ENCODE data around the gene PSMF1.

Gene PSMF1

DNA sequence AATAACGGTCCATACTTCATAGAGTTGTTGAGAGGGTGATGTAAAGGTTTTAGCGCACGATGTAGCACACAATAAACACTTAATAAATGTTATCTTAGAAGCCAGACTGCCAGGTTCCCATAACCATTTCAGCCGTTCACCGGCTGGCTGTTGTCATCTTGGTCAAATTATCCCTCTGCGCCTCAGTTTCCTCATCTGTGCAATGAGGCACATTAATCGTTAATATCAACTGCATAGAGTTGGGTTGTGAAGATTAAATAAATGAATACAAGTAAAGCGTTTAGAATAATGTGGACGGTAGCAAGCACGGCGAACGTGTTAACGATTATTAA is 432 bp upstream of the PSMF1 start:
- H3K4me3 ChIP-seq (ENCODE audit: low read depth, low read length, poor library complexity, severe bottlenecking) = peak overlapping the region; percentile 97
- peak overlapping the region; percentile 93 for H3K9ac ChIP-seq (ENCODE audit: low read length)
- peaks cover 66% of the 10 kb centered on the region for H3K4me1 ChIP-seq (ENCODE audit: insufficient read depth, low read length, severe bottlenecking)
- no peaks in the 10 kb centered on the region for H3K27me3 ChIP-seq (ENCODE audit: insufficient read depth, low read length)
- H3K79me2 ChIP-seq (ENCODE audit: insufficient read depth, low read length) = peaks cover 37% of the 10 kb centered on the region
- no peaks in the 10 kb centered on the region for H4K20me1 ChIP-seq (ENCODE audit: insufficient read depth, low read length)
- H3K27ac ChIP-seq (ENCODE audit: low read depth, low read length, poor library complexity, severe bottlenecking) = peak overlapping the region; percentile 18
- H3K9me2 ChIP-seq (ENCODE audit: low read depth, low read length) = no peaks in the 10 kb centered on the region
- no peaks in the 10 kb centered on the region for H3F3A ChIP-seq (ENCODE audit: insufficient read depth, low read length)
- H3K9me3 ChIP-seq (ENCODE audit: low read length) = no peaks in the 10 kb centered on the region
- peak overlapping the region; percentile 40; the same call in 1 of the 2 replicates for H2AFZ ChIP-seq (ENCODE audit: low read length)
- H3K4me2 ChIP-seq (ENCODE audit: low read length) = peak overlapping the region; percentile 96
- no peak for TF ChIP-seq EZH2 (IDR thresholded peaks at IDR 0.05; ENCODE audit: borderline replicate concordance, low read length)
- TF ChIP-seq, protein P1, sequence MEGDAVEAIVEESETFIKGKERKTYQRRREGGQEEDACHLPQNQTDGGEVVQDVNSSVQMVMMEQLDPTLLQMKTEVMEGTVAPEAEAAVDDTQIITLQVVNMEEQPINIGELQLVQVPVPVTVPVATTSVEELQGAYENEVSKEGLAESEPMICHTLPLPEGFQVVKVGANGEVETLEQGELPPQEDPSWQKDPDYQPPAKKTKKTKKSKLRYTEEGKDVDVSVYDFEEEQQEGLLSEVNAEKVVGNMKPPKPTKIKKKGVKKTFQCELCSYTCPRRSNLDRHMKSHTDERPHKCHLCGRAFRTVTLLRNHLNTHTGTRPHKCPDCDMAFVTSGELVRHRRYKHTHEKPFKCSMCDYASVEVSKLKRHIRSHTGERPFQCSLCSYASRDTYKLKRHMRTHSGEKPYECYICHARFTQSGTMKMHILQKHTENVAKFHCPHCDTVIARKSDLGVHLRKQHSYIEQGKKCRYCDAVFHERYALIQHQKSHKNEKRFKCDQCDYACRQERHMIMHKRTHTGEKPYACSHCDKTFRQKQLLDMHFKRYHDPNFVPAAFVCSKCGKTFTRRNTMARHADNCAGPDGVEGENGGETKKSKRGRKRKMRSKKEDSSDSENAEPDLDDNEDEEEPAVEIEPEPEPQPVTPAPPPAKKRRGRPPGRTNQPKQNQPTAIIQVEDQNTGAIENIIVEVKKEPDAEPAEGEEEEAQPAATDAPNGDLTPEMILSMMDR (IDR thresholded peaks at IDR 0.05; ENCODE audit: low read length) = no peak
- peaks cover 15% of the 10 kb centered on the region; the same call in 1 of the 2 replicates for H3K36me3 ChIP-seq (ENCODE audit: insufficient read depth, low read length)

- H3K9me2 ChIP-seq (ENCODE audit: low read depth, low read length) = no peaks in the 10 kb centered on the region
- peaks cover 45% of the 10 kb centered on the region for H3K79me2 ChIP-seq (ENCODE audit: insufficient read depth, low read length)
- H4K20me1 ChIP-seq (ENCODE audit: insufficient read depth, low read length) = no peaks in the 10 kb centered on the region
- H3K9me3 ChIP-seq (ENCODE audit: low read length) = no peaks in the 10 kb centered on the region
- H3K36me3 ChIP-seq (ENCODE audit: insufficient read depth, low read length) = peaks cover 26% of the 10 kb centered on the region; the same call in 1 of the 2 replicates
- H3K4me3 ChIP-seq (ENCODE audit: low read depth, low read length, poor library complexity, severe bottlenecking) = peak overlapping the region; percentile 97
- H3K27ac ChIP-seq (ENCODE audit: low read depth, low read length, poor library complexity, severe bottlenecking) = no peak overlapping the region
- peak overlapping the region; percentile 82 for H3K4me2 ChIP-seq (ENCODE audit: low read length)
- no peak overlapping the region for H2AFZ ChIP-seq (ENCODE audit: low read length)
- H3F3A ChIP-seq (ENCODE audit: insufficient read depth, low read length) = no peaks in the 10 kb centered on the region
- peaks cover 61% of the 10 kb centered on the region for H3K4me1 ChIP-seq (ENCODE audit: insufficient read depth, low read length, severe bottlenecking)
- TF ChIP-seq EZH2 (IDR thresholded peaks at IDR 0.05; ENCODE audit: borderline replicate concordance, low read length) = no peak
- TF ChIP-seq, protein P1 (IDR thresholded peaks at IDR 0.05; ENCODE audit: low read length) = no peak
- H3K9ac ChIP-seq (ENCODE audit: low read length) = peak overlapping the region; percentile 93
- no peaks in the 10 kb centered on the region for H3K27me3 ChIP-seq (ENCODE audit: insufficient read depth, low read length)
These were observed 715 bp downstream of the PSMF1 start for GRCh38 chr20:1119128-1119505.

GRCh38 chr20:1119524-1119923 is 1.1 kb downstream of the PSMF1 start:
- TF ChIP-seq, protein P1 (IDR thresholded peaks at IDR 0.05; ENCODE audit: low read length) = no peak
- TF ChIP-seq EZH2 (IDR thresholded peaks at IDR 0.05; ENCODE audit: borderline replicate concordance, low read length) = no peak
- H3K27me3 ChIP-seq (ENCODE audit: insufficient read depth, low read length) = no peaks in the 10 kb centered on the region
- H3K27ac ChIP-seq (ENCODE audit: low read depth, low read length, poor library complexity, severe bottlenecking) = no peak overlapping the region
- H3K79me2 ChIP-seq (ENCODE audit: insufficient read depth, low read length) = peaks cover 47% of the 10 kb centered on the region
- H3K4me1 ChIP-seq (ENCODE audit: insufficient read depth, low read length, severe bottlenecking) = peaks cover 58% of the 10 kb centered on the region
- H3K4me2 ChIP-seq (ENCODE audit: low read length) = peak overlapping the region; percentile 82
- H3K4me3 ChIP-seq (ENCODE audit: low read depth, low read length, poor library complexity, severe bottlenecking) = peak overlapping the region; percentile 97
- H3F3A ChIP-seq (ENCODE audit: insufficient read depth, low read length) = no peaks in the 10 kb centered on the region
- no peak overlapping the region for H2AFZ ChIP-seq (ENCODE audit: low read length)
- H3K9me2 ChIP-seq (ENCODE audit: low read depth, low read length) = no peaks in the 10 kb centered on the region
- peaks cover 30% of the 10 kb centered on the region; the same call in 1 of the 2 replicates for H3K36me3 ChIP-seq (ENCODE audit: insufficient read depth, low read length)
- no peaks in the 10 kb centered on the region for H4K20me1 ChIP-seq (ENCODE audit: insufficient read depth, low read length)
- H3K9ac ChIP-seq (ENCODE audit: low read length) = peak overlapping the region; percentile 93
- H3K9me3 ChIP-seq (ENCODE audit: low read length) = no peaks in the 10 kb centered on the region

Measured in OCI-LY1 (cell line).